ENCODE measurements around the gene CKS2. TPM values are rescaled to one million over a fixed set of nuclear protein-coding genes. Genes with fewer than 3 reads are reported as not detected.

The CKS2 gene
- total RNA-seq, 1 donor from 2014 or later: 25.5 TPM

DNA sequence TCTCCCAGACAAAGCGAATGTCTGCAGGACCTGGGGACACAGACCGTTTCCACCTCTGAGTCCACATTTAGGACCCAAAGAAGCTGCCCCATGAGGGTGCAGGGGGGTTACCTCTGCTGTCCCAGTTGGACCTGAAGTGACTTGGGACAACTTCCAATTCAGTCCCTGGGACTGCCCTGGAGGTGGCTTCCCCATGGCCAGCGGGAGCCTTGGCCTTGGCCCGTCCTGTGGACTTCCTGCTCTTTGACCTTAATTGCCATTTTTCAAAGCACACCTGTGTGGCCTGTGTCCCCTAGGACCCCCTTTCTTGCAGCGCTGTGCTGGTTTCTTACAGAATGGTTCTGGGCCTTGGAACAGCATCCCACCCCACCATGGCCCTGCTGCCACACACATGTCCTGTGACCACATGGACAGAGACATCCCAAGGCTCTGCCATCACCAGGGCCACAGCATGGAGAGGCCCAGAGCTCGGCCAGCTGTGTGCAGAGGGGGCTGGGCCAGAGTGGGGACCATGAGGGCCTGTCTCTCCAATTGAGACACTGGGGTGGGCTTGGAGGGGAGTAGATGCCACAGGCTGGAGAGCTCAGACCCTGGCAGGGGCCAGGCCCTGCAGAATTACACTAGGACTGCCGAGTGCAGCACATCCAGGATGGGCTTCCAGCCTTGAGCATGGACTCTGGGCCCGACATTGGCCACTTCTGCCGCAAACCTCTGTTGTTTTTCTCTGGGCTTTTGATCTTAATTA, 53.1 kb downstream of the CKS2 start:
- DNase-seq (ENCODE audit: low read depth): no peak

DNA sequence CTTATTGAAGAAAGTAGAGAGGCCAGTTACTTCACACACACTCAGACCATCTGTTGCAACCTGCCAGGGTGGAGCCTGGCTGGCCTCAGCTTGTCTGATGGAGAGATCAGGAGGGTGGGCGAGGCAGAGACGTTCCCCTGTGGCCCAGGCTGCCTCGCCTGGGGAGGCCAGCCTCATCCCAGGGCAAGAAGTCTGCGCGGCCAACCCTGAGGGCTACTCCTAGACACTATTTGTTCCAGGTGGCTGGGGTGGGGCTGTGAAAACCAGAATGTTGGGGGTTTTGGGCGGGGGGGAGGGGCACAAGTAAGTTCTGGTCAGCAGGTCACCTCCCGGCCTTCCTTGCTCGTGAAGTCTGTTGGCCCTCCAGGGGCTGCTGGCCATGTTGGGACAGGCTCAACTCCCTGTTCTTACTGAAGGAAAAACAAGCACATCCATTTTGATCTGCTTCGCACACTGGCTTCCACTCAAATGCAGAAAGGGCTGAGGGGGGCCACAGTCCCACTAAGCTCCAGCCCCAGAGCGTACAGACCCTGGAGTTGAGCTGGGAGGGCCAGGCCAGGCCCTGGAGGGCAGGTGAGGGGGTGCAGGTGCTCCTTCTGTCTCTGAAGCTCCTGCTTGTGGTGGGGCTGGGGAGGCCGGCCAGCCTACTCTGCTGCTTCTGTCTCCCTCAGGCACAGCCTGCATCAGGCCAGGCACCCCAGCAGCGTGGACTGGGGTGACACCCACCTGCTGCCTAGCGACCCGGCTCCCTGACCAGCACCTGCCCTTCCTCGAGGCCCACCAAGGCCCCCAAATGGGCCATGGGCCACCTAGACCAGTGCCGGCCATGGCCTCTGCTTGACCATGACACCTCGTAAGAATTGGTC, 53.9 kb downstream of the CKS2 start:
- DNase-seq (ENCODE audit: low read depth): no peak

DNA sequence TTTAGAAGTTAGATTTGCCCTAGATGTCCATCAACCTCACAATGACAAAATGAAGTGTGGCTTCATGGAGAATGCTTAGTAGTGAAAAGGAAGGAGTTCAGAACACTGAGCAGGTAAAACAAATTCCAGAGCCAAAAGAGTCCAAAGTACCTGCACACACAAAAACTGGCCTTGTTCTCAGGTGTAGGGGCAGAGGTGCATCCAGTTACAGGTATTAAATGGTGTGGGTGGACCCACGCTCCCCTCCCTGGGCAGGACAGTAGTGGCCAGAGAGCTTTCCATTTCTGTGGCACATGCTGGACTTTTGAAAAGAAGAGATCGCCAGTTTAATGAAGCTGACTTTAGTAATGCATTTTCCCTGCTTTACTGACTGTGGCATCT, 54.5 kb downstream of the CKS2 start:
- DNase-seq (ENCODE audit: low read depth): no peak

Small RNA genes lying within 50 kb of the gene (microRNA-seq; reads per million reads assigned to microRNA genes)
- gene MIR3153: not detected

Other genes starting within 250 kb of the CKS2 start
- 0.05 and 0.16 TPM in 2 replicates for gene SHC3, start 132.4 kb upstream of the CKS2 start, total RNA-seq
- 22.6 and 26.4 TPM in 2 replicates for gene SECISBP2, start 7.3 kb downstream of the CKS2 start, total RNA-seq
- 0.27 TPM in 1 of 2 replicates, not detected in the other for gene SEMA4D, start 186.9 kb downstream of the CKS2 start, total RNA-seq

Measured in myocyte (in vitro differentiated cells).